Liver (tissue), 9 donors: Measurements from ENCODE around the gene MT1F. TPM values are rescaled to one million over a fixed set of nuclear protein-coding genes. Genes with fewer than 3 reads are reported as not detected.

Experiments used
- DNase-seq: peaks from one replicate; pipeline ENCODE4 v3.0.0-alpha.2; 2017; ENCODE audit warnings: low spot score
- H3K27ac ChIP-seq, 2 donors: one replicate each; pipeline ENCODE4 v1.7.0; 2013; ENCODE audit warnings: inconsistent platforms in 2 of 2, low read length in 2 of 2, control low read depth in 1 of 2, low read depth in 1 of 2, mild to moderate bottlenecking in 1 of 2
- H3K27me3 ChIP-seq, 4 donors: one replicate each; pipeline versions ENCODE4 v1.6.1 to v1.7.0; 2013; ENCODE audit warnings: low read length in 3 of 4, inconsistent platforms in 1 of 4, mild to moderate bottlenecking in 1 of 4, moderate library complexity in 1 of 4; ENCODE audit not compliant: control insufficient read depth in 4 of 4, insufficient read depth in 4 of 4
- H3K36me3 ChIP-seq, 4 donors: one replicate each; pipeline versions ENCODE4 v1.6.1 to v1.7.0; 2013; ENCODE audit warnings: low read length in 3 of 4, mild to moderate bottlenecking in 3 of 4, low read depth in 1 of 4, moderate library complexity in 1 of 4; ENCODE audit not compliant: control insufficient read depth in 4 of 4, insufficient read depth in 3 of 4
- H3K4me1 ChIP-seq, 4 donors: one replicate each; pipeline versions ENCODE4 v1.6.1 to v1.7.0; 2013; ENCODE audit warnings: low read length in 3 of 4, mild to moderate bottlenecking in 3 of 4, moderate library complexity in 1 of 4; ENCODE audit not compliant: control insufficient read depth in 4 of 4, insufficient read depth in 4 of 4
- H3K4me3 ChIP-seq, 3 donors: one replicate each; pipeline versions ENCODE4 v1.6.1 to v1.7.0; 2013; ENCODE audit warnings: low read length in 3 of 3, control low read depth in 1 of 3, low read depth in 1 of 3, mild to moderate bottlenecking in 1 of 3
- H3K9ac ChIP-seq, 2 donors: one replicate each; pipeline ENCODE4 v1.7.0; 2013; ENCODE audit warnings: low read length in 2 of 2, mild to moderate bottlenecking in 2 of 2, moderate library complexity in 2 of 2, control low read depth in 1 of 2, low read depth in 1 of 2
- H3K9me3 ChIP-seq, 4 donors: one replicate each; pipeline versions ENCODE4 v1.6.1 to v1.7.0; 2013; ENCODE audit warnings: low read length in 3 of 4; ENCODE audit not compliant: control insufficient read depth in 4 of 4
- ATF3 ChIP-seq: IDR thresholded peaks from 2 replicates; pipeline ENCODE4 v1.6.1; 2016; ENCODE audit warnings: antibody characterized with exemption
- CTCF ChIP-seq: fragments of 150-350 bp; IDR thresholded peaks from 2 replicates; pipeline ENCODE4 v1.5.1; 2017; ENCODE audit warnings: improper control_type of control experiment, low read depth, low read length; ENCODE audit not compliant: missing input control
- EGR1 ChIP-seq, 2 donors: IDR thresholded peaks; 2 replicates each; pipeline ENCODE4 v1.6.1; 2016 to 2018; ENCODE audit warnings: antibody characterized with exemption in 2 of 2, low read depth in 2 of 2
- FOXA1 ChIP-seq: IDR thresholded peaks from 2 replicates; pipeline ENCODE4 v1.6.1; 2016; ENCODE audit warnings: antibody characterized with exemption
- FOXA2 ChIP-seq: IDR thresholded peaks from 2 replicates; pipeline ENCODE4 v1.6.1; 2016; ENCODE audit warnings: antibody characterized with exemption
- GABPA ChIP-seq, 2 donors: IDR thresholded peaks in 1 of 2; conservative IDR thresholded peaks in 1 of 2; 2 replicates each; pipeline ENCODE4 v1.6.1; 2016; ENCODE audit warnings: antibody characterized with exemption in 2 of 2, mild to moderate bottlenecking in 1 of 2, moderate library complexity in 1 of 2
- HNF4A ChIP-seq, 2 donors: conservative IDR thresholded peaks; 2 replicates each; pipeline ENCODE4 v1.6.1; 2016; ENCODE audit warnings: antibody characterized with exemption in 2 of 2, mild to moderate bottlenecking in 2 of 2
- HNF4G ChIP-seq: IDR thresholded peaks from 2 replicates; pipeline ENCODE4 v1.6.1; 2016; ENCODE audit warnings: antibody characterized with exemption
- JUND ChIP-seq, 2 donors: IDR thresholded peaks; 2 replicates each; pipeline ENCODE4 v1.6.1; 2016; ENCODE audit warnings: antibody characterized with exemption in 2 of 2
- MAX ChIP-seq: IDR thresholded peaks from 2 replicates; pipeline ENCODE4 v1.6.1; 2016; ENCODE audit warnings: antibody characterized with exemption
- NR2F2 ChIP-seq: IDR thresholded peaks from 2 replicates; pipeline ENCODE4 v1.6.1; 2016; ENCODE audit warnings: antibody characterized with exemption
- RAD21 ChIP-seq, 2 donors: IDR thresholded peaks; 2 replicates each; pipeline ENCODE4 v1.6.1; 2016; ENCODE audit warnings: antibody characterized with exemption in 2 of 2, mild to moderate bottlenecking in 2 of 2
- REST ChIP-seq: IDR thresholded peaks from 2 replicates; pipeline ENCODE4 v1.6.1; 2016; ENCODE audit warnings: antibody characterized with exemption, mild to moderate bottlenecking
- RXRA ChIP-seq, 2 donors: IDR thresholded peaks; 2 replicates each; pipeline ENCODE4 v1.6.1; 2017 to 2018; ENCODE audit warnings: antibody characterized with exemption in 2 of 2, mild to moderate bottlenecking in 1 of 2
- SP1 ChIP-seq: IDR thresholded peaks from 2 replicates; pipeline ENCODE4 v1.6.1; 2018; ENCODE audit warnings: antibody characterized with exemption, mild to moderate bottlenecking
- TAF1 ChIP-seq: conservative IDR thresholded peaks from 2 replicates; pipeline ENCODE4 v1.6.1; 2016; ENCODE audit warnings: antibody characterized with exemption, mild to moderate bottlenecking
- YY1 ChIP-seq: IDR thresholded peaks from 2 replicates; pipeline ENCODE4 v1.6.1; 2016; ENCODE audit warnings: antibody characterized with exemption, mild to moderate bottlenecking
- ZBTB33 ChIP-seq: IDR thresholded peaks from 2 replicates; pipeline ENCODE4 v1.6.1; 2016; ENCODE audit warnings: antibody characterized with exemption
- WGBS: extraction: QIAGEN DNeasy Blood & Tissue Kit; methylation state at CpG from one replicate; pipeline ENCODE4 v1.1.7; 2013; 5-methylcytosine and 5-hydroxymethylcytosine counted together
- polyA plus RNA-seq, 2 donors: library from polyadenylated mRNA; stranded (reverse) in 1 of 2; unstranded in 1 of 2; fragments of 200-250 nt in 1 of 2; fragments of >200 nt in 1 of 2; fragmentation: Nextera tagmentation in 1 of 2; extraction: Ambion mirVana in 1 of 2; gene quantifications; one replicate each; pipeline versions ENCODE4 v1.2.1 to v1.2.3, GENCODE V29; 2013 to 2015
- total RNA-seq, 2 donors: library from RNA; depleted of rRNA; stranded (reverse); fragments of >200 nt; gene quantifications; one replicate each; pipeline ENCODE4 v1.2.3, GENCODE V29; 2014
- donor health status: healthy.
- donor health status: healthy.
- donor health status: healthy.
- donor health status: healthy.
- donor health status: healthy.

MT1F gene
- total and polyA plus RNA-seq, 4 donors, result 14.2 to 895 (median 134) TPM

GRCh38 chr16:56640076-56640475, 17.7 kb upstream of the MT1F start:
- WGBS, result 94% methylated on average over 1 of the region's 1 CpG
- Histone ChIP-seq H3K9ac (no peak overlapping the region), H3K27me3 (no peaks in the 10 kb centered on the region), H3K4me3 (no peak overlapping the region), H3K27ac (peak overlapping the region in 1 of 2 donors; percentile 48), H3K4me1 (peaks cover 8 to 37% (median 13%) of the 10 kb centered on the region in 4 donors), H3K36me3 (no peaks in the 10 kb centered on the region), H3K9me3 (no peaks in the 10 kb centered on the region)
- TF ChIP-seq JUND (IDR thresholded peaks at IDR 0.05) (no peak), RAD21 (IDR thresholded peaks at IDR 0.05) (no peak), EGR1 (IDR thresholded peaks at IDR 0.05; ENCODE audit: low read depth in 2 of 2) (no peak), MAX (no peak), FOXA2 (no peak), NR2F2 (no peak), ZBTB33 (no peak), FOXA1 (no peak), TAF1 (no peak), SP1 (no peak), HNF4G (no peak), YY1 (no peak), GABPA (IDR thresholded peaks at IDR 0.05 in 1 of 2, conservative IDR thresholded peaks at IDR 0.05 in 1 of 2) (no peak), RXRA (IDR thresholded peaks at IDR 0.05) (no peak), REST (no peak), HNF4A (conservative IDR thresholded peaks at IDR 0.05) (no peak)
- no peak for DNase-seq

- Histone ChIP-seq H3K4me1 (peaks cover 7 to 37% (median 13%) of the 10 kb centered on the region in 4 donors), H3K27me3 (no peaks in the 10 kb centered on the region), H3K4me3 (no peak overlapping the region), H3K9ac (no peak overlapping the region), H3K36me3 (no peaks in the 10 kb centered on the region), H3K27ac (peak overlapping the region in 1 of 2 donors; percentile 22), H3K9me3 (no peaks in the 10 kb centered on the region)
- 97% methylated on average over 2 of the region's 2 CpGs for WGBS
- TF ChIP-seq FOXA2, result no peak
- TF ChIP-seq ATF3, result no peak
- TF ChIP-seq TAF1, result no peak
- TF ChIP-seq YY1, result no peak
- no peak for TF ChIP-seq FOXA1
- no peak for TF ChIP-seq SP1
- TF ChIP-seq MAX, result no peak
- TF ChIP-seq CTCF, result no peak
- no peak for DNase-seq
These were observed 16.6 kb upstream of the MT1F start for GRCh38 chr16:56641166-56641565.
